OCI-LY1 (cell line): Measurements from ENCODE around the gene CTNNA3.

ENCODE experiments used
- H2AFZ ChIP-seq: fragments of 200-600 bp; sonication (generic), shearing (Covaris generic); 2 replicates; pipeline ENCODE4 v1.6.0; 2014; ENCODE audit warnings: antibody characterized with exemption, mild to moderate bottlenecking, low read length
- H3F3A ChIP-seq: fragments of 200-600 bp; sonication (generic), shearing (Covaris generic); 2 replicates; pipeline ENCODE4 v1.6.0; 2014; ENCODE audit warnings: mild to moderate bottlenecking, antibody characterized with exemption, low read length, moderate library complexity; ENCODE audit not compliant: insufficient read depth
- H3K27ac ChIP-seq: fragments of 200-600 bp; sonication (generic); 2 replicates; pipeline ENCODE4 v1.5.1; 2014; ENCODE audit warnings: low read length, mixed run types, mild to moderate bottlenecking, low read depth; ENCODE audit not compliant: poor library complexity, severe bottlenecking
- H3K27me3 ChIP-seq: fragments of 200-600 bp; sonication (generic); 2 replicates; pipeline ENCODE4 v1.6.0; 2014; ENCODE audit warnings: antibody characterized with exemption, mild to moderate bottlenecking, low read length, moderate library complexity; ENCODE audit not compliant: insufficient read depth
- H3K36me3 ChIP-seq: fragments of 200-600 bp; sonication (generic); 2 replicates; pipeline ENCODE4 v1.6.1; 2014; ENCODE audit warnings: mild to moderate bottlenecking, antibody characterized with exemption, low read length, moderate library complexity, mixed read lengths; ENCODE audit not compliant: insufficient read depth
- H3K4me1 ChIP-seq: fragments of 200-600 bp; sonication (generic); 2 replicates; pipeline ENCODE4 v1.5.1; 2014; ENCODE audit warnings: mild to moderate bottlenecking, low read length, moderate library complexity; ENCODE audit not compliant: insufficient read depth, severe bottlenecking
- H3K4me2 ChIP-seq: fragments of 200-600 bp; sonication (generic), shearing (Covaris generic); 2 replicates; pipeline ENCODE4 v1.6.1; 2014; ENCODE audit warnings: low read length
- H3K4me3 ChIP-seq: fragments of 200-600 bp; sonication (generic); 2 replicates; pipeline ENCODE4 v1.5.1; 2014; ENCODE audit warnings: low read length, low read depth, mild to moderate bottlenecking, mixed read lengths; ENCODE audit not compliant: poor library complexity, severe bottlenecking
- H3K79me2 ChIP-seq: fragments of 200-600 bp; shearing (Covaris generic); 2 replicates; pipeline ENCODE4 v1.6.1; 2016; ENCODE audit warnings: mixed run types, low read length, mixed read lengths; ENCODE audit not compliant: insufficient read depth
- H3K9ac ChIP-seq: fragments of 200-600 bp; sonication (generic), shearing (Covaris generic); 2 replicates; pipeline ENCODE4 v1.6.1; 2014; ENCODE audit warnings: mild to moderate bottlenecking, low read length, mixed read lengths
- H3K9me2 ChIP-seq: fragments of 200-600 bp; sonication (generic), shearing (Covaris generic); 2 replicates; pipeline ENCODE4 v1.6.1; 2014; ENCODE audit warnings: low read depth, mild to moderate bottlenecking, low read length, mixed read lengths
- H3K9me3 ChIP-seq: fragments of 200-600 bp; shearing (Covaris generic); 2 replicates; pipeline ENCODE4 v1.6.1; 2014; ENCODE audit warnings: low read length, mixed read lengths
- H4K20me1 ChIP-seq: fragments of 200-600 bp; sonication (generic), shearing (Covaris generic); 2 replicates; pipeline ENCODE4 v1.6.0; 2016; ENCODE audit warnings: mild to moderate bottlenecking, low read length; ENCODE audit not compliant: insufficient read depth
- CTCF ChIP-seq: fragments of 200-600 bp; sonication (generic), shearing (Covaris generic); IDR thresholded peaks from 2 replicates; pipeline ENCODE4 v1.5.1; 2017; ENCODE audit warnings: mild to moderate bottlenecking, antibody characterized with exemption, low read length, moderate library complexity, mixed read lengths
- EZH2 ChIP-seq: fragments of 200-600 bp; sonication (generic), shearing (Covaris generic); IDR thresholded peaks from 2 replicates; pipeline ENCODE4 v1.8.0; 2017; ENCODE audit warnings: borderline replicate concordance, mixed run types, mild to moderate bottlenecking, antibody characterized with exemption, low read length, moderate library complexity, mixed read lengths

Gene CTNNA3

GRCh38 chr10:67596641-67597040 lies 99.4 kb downstream of the CTNNA3 start:
- Histone ChIP-seq H3K4me3 (no peak overlapping the region), H3K27ac (no peak overlapping the region), H4K20me1 (no peaks in the 10 kb centered on the region), H3K9ac (no peak overlapping the region), H3K79me2 (no peaks in the 10 kb centered on the region), H3K4me1 (no peaks in the 10 kb centered on the region), H3K4me2 (no peak overlapping the region), H2AFZ (no peak overlapping the region), H3K9me3 (peaks cover 7% of the 10 kb centered on the region), H3K9me2 (no peaks in the 10 kb centered on the region), H3F3A (no peaks in the 10 kb centered on the region), H3K36me3 (no peaks in the 10 kb centered on the region), H3K27me3 (no peaks in the 10 kb centered on the region)
- TF ChIP-seq CTCF, result no peak
- TF ChIP-seq EZH2, result no peak

GRCh38 chr10:67587771-67588170 lies 108.2 kb downstream of the CTNNA3 start:
- H3K9ac ChIP-seq, result no peak overlapping the region
- no peak overlapping the region for H3K4me3 ChIP-seq
- no peak overlapping the region for H3K27ac ChIP-seq
- H3K9me3 ChIP-seq, result peaks cover 15% of the 10 kb centered on the region
- H3K4me2 ChIP-seq, result no peak overlapping the region
- H4K20me1 ChIP-seq, result no peaks in the 10 kb centered on the region
- no peaks in the 10 kb centered on the region for H3K36me3 ChIP-seq
- TF ChIP-seq EZH2, result no peak
- no peaks in the 10 kb centered on the region for H3K4me1 ChIP-seq
- H2AFZ ChIP-seq, result no peak overlapping the region
- H3K27me3 ChIP-seq, result no peaks in the 10 kb centered on the region
- no peaks in the 10 kb centered on the region for H3K9me2 ChIP-seq
- no peaks in the 10 kb centered on the region for H3F3A ChIP-seq
- no peaks in the 10 kb centered on the region for H3K79me2 ChIP-seq

GRCh38 chr10:67575532-67575931 lies 120.5 kb downstream of the CTNNA3 start:
- Histone ChIP-seq H4K20me1 (no peaks in the 10 kb centered on the region), H3F3A (no peaks in the 10 kb centered on the region), H3K9ac (no peak overlapping the region), H3K79me2 (no peaks in the 10 kb centered on the region), H3K4me2 (no peak overlapping the region), H3K9me2 (no peaks in the 10 kb centered on the region), H3K4me3 (no peak overlapping the region), H3K27ac (no peak overlapping the region), H3K27me3 (no peaks in the 10 kb centered on the region), H3K4me1 (no peaks in the 10 kb centered on the region), H2AFZ (no peak overlapping the region), H3K36me3 (no peaks in the 10 kb centered on the region), H3K9me3 (no peaks in the 10 kb centered on the region)
- no peak for TF ChIP-seq CTCF
- no peak for TF ChIP-seq EZH2

GRCh38 chr10:67573484-67573883 lies 122.5 kb downstream of the CTNNA3 start:
- Histone ChIP-seq H3K4me1 (no peaks in the 10 kb centered on the region), H3K4me3 (no peak overlapping the region), H3K79me2 (no peaks in the 10 kb centered on the region), H3F3A (no peaks in the 10 kb centered on the region), H3K4me2 (no peak overlapping the region), H3K27me3 (no peaks in the 10 kb centered on the region), H2AFZ (no peak overlapping the region), H3K27ac (no peak overlapping the region), H4K20me1 (no peaks in the 10 kb centered on the region), H3K9me3 (no peaks in the 10 kb centered on the region), H3K36me3 (no peaks in the 10 kb centered on the region), H3K9me2 (no peaks in the 10 kb centered on the region), H3K9ac (no peak overlapping the region)
- TF ChIP-seq CTCF (no peak), EZH2 (no peak)
